ENCODE measurements around the gene LIF.

- TF ChIP-seq CTCF (conservative IDR thresholded peaks at IDR 0.05; ENCODE audit: low read length) (peak; percentile 96), EZH2phosphoT487 (IDR thresholded peaks at IDR 0.05; ENCODE audit: borderline replicate concordance, low read depth, low read length) (no peak)
Observed at GRCh38 chr22:30262917-30263741, 16.6 kb upstream of the LIF start.

All from OCI-LY7 (cell line).